Measurements from ENCODE around the gene ALDH1L2. TPM values are rescaled to one million over a fixed set of nuclear protein-coding genes. Genes with fewer than 3 reads are reported as not detected.
A peak's percentile ranks its signal among the peaks of the same experiment; 100 is the strongest.

The ALDH1L2 gene
- total RNA-seq, 1 experiment from 2014 or later = 7.7 TPM

DNA sequence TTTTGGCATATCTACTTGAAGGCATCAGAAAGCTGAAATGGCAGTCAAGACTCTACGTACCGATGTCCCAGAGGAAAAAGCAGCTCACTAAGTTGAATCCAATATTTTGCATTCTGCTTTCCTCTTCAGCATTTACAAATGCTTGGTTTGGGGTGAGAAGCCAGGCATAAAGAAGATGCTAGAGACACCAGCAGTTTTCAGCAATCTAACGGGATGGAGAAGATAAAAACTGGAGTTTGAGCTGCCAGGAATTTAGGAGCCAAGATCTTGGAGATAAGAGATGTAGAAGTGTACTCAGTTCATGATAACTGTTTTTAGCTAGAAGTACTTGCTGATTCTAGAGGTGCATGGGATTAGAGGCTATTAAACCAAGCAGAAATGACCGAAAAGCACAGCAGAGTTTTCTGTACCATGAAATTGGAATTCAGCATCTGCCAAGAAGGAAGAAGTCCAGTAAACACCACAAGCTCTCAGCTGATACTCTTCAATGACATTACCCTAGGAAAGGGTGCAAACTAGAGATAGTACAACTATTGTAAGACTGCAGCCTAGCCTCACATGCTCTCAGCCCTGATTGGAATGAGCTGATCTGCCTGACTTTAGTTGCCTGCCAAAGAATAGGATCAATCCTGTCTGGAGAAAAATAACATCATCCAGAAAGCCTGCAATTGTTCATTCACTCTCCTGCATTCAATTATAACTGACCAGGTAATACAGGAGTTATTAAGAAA lies 7.4 kb upstream of the ALDH1L2 start:
- peak overlapping the region; percentile 100 for H3K27ac Mint-ChIP-seq
- peak overlapping the region; percentile 58 for H3K4me3 Mint-ChIP-seq
- TF ChIP-seq, protein P1, sequence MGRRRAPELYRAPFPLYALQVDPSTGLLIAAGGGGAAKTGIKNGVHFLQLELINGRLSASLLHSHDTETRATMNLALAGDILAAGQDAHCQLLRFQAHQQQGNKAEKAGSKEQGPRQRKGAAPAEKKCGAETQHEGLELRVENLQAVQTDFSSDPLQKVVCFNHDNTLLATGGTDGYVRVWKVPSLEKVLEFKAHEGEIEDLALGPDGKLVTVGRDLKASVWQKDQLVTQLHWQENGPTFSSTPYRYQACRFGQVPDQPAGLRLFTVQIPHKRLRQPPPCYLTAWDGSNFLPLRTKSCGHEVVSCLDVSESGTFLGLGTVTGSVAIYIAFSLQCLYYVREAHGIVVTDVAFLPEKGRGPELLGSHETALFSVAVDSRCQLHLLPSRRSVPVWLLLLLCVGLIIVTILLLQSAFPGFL (CRISPR knock-in tag; IDR thresholded peaks at IDR 0.05; ENCODE audit: borderline replicate concordance) = no peak
- TF ChIP-seq, protein P2, sequence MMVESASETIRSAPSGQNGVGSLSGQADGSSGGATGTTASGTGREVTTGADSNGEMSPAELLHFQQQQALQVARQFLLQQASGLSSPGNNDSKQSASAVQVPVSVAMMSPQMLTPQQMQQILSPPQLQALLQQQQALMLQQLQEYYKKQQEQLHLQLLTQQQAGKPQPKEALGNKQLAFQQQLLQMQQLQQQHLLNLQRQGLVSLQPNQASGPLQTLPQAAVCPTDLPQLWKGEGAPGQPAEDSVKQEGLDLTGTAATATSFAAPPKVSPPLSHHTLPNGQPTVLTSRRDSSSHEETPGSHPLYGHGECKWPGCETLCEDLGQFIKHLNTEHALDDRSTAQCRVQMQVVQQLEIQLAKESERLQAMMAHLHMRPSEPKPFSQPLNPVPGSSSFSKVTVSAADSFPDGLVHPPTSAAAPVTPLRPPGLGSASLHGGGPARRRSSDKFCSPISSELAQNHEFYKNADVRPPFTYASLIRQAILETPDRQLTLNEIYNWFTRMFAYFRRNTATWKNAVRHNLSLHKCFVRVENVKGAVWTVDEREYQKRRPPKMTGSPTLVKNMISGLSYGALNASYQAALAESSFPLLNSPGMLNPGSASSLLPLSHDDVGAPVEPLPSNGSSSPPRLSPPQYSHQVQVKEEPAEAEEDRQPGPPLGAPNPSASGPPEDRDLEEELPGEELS (CRISPR knock-in tag; IDR thresholded peaks at IDR 0.05) = no peak
- TF ChIP-seq, protein P3, sequence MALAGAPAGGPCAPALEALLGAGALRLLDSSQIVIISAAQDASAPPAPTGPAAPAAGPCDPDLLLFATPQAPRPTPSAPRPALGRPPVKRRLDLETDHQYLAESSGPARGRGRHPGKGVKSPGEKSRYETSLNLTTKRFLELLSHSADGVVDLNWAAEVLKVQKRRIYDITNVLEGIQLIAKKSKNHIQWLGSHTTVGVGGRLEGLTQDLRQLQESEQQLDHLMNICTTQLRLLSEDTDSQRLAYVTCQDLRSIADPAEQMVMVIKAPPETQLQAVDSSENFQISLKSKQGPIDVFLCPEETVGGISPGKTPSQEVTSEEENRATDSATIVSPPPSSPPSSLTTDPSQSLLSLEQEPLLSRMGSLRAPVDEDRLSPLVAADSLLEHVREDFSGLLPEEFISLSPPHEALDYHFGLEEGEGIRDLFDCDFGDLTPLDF (CRISPR knock-in tag; IDR thresholded peaks at IDR 0.05) = no peak
- TF ChIP-seq JUN (CRISPR knock-in tag; IDR thresholded peaks at IDR 0.05) (no peak), ZNF396 (CRISPR knock-in tag; IDR thresholded peaks at IDR 0.05; ENCODE audit: borderline replicate concordance) (no peak), ZNF121 (CRISPR knock-in tag; IDR thresholded peaks at IDR 0.05) (no peak), GRHL2 (CRISPR knock-in tag; IDR thresholded peaks at IDR 0.05; ENCODE audit: insufficient replicate concordance, severe bottlenecking) (no peak), FOXK1 (CRISPR knock-in tag; IDR thresholded peaks at IDR 0.05) (no peak), FOXP1 (CRISPR knock-in tag; IDR thresholded peaks at IDR 0.05; ENCODE audit: borderline replicate concordance) (no peak), ZNF138 (CRISPR knock-in tag; conservative IDR thresholded peaks at IDR 0.05) (no peak), MXD4 (CRISPR knock-in tag; IDR thresholded peaks at IDR 0.05; ENCODE audit: borderline replicate concordance) (no peak), TCF7 (CRISPR knock-in tag; IDR thresholded peaks at IDR 0.05; ENCODE audit: low read depth) (no peak), SOX15 (CRISPR knock-in tag; IDR thresholded peaks at IDR 0.05) (no peak)
- TF ChIP-seq, protein P4, sequence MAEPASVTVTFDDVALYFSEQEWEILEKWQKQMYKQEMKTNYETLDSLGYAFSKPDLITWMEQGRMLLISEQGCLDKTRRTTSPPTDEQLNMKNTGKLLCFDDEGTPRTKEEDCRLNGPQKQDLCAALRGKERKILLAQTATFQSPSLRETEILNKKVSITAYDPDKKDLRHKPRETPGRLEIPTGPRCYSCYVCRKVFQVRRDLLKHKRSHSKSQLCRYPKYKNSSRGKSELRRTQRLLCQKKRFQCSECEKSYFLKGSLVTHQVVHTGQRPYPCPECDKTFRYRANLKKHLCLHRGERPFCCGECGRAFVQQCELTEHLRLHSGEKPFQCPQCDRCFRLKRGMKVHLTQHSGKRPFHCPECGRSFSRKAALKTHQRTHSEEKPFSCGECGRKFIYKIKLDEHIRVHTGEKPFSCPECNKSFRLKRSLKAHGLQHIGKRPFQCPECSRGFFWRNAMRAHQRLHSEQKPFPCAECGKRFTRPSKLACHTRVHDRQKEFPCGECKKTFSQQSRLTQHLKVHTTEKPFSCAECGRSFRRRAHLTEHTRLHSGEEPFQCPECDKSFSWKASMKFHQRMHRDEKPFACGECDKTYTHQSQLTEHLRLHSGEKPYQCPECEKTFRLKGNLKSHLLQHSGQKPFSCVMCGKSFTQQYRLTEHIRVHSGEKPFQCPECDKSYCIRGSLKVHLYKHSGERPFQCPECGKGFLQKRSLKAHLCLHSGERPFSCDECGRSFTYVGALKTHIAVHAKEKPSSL (CRISPR knock-in tag; conservative IDR thresholded peaks at IDR 0.05) = no peak
- TF ChIP-seq, protein P5, sequence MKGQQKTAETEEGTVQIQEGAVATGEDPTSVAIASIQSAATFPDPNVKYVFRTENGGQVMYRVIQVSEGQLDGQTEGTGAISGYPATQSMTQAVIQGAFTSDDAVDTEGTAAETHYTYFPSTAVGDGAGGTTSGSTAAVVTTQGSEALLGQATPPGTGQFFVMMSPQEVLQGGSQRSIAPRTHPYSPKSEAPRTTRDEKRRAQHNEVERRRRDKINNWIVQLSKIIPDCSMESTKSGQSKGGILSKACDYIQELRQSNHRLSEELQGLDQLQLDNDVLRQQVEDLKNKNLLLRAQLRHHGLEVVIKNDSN (CRISPR knock-in tag; IDR thresholded peaks at IDR 0.05) = no peak
- TF ChIP-seq, protein P6, sequence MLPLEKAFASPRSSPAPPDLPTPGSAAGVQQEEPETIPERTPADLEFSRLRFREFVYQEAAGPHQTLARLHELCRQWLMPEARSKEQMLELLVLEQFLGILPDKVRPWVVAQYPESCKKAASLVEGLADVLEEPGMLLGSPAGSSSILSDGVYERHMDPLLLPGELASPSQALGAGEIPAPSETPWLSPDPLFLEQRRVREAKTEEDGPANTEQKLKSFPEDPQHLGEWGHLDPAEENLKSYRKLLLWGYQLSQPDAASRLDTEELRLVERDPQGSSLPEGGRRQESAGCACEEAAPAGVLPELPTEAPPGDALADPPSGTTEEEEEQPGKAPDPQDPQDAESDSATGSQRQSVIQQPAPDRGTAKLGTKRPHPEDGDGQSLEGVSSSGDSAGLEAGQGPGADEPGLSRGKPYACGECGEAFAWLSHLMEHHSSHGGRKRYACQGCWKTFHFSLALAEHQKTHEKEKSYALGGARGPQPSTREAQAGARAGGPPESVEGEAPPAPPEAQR (CRISPR knock-in tag; IDR thresholded peaks at IDR 0.05) = no peak
- TF ChIP-seq, protein P7, sequence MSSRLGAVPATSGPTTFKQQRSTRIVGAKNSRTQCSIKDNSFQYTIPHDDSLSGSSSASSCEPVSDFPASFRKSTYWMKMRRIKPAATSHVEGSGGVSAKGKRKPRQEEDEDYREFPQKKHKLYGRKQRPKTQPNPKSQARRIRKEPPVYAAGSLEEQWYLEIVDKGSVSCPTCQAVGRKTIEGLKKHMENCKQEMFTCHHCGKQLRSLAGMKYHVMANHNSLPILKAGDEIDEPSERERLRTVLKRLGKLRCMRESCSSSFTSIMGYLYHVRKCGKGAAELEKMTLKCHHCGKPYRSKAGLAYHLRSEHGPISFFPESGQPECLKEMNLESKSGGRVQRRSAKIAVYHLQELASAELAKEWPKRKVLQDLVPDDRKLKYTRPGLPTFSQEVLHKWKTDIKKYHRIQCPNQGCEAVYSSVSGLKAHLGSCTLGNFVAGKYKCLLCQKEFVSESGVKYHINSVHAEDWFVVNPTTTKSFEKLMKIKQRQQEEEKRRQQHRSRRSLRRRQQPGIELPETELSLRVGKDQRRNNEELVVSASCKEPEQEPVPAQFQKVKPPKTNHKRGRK (CRISPR knock-in tag; IDR thresholded peaks at IDR 0.05; ENCODE audit: borderline replicate concordance) = no peak
- TF ChIP-seq, protein P8, sequence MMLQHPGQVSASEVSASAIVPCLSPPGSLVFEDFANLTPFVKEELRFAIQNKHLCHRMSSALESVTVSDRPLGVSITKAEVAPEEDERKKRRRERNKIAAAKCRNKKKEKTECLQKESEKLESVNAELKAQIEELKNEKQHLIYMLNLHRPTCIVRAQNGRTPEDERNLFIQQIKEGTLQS (CRISPR knock-in tag; conservative IDR thresholded peaks at IDR 0.05) = no peak
- TF ChIP-seq, protein P9, sequence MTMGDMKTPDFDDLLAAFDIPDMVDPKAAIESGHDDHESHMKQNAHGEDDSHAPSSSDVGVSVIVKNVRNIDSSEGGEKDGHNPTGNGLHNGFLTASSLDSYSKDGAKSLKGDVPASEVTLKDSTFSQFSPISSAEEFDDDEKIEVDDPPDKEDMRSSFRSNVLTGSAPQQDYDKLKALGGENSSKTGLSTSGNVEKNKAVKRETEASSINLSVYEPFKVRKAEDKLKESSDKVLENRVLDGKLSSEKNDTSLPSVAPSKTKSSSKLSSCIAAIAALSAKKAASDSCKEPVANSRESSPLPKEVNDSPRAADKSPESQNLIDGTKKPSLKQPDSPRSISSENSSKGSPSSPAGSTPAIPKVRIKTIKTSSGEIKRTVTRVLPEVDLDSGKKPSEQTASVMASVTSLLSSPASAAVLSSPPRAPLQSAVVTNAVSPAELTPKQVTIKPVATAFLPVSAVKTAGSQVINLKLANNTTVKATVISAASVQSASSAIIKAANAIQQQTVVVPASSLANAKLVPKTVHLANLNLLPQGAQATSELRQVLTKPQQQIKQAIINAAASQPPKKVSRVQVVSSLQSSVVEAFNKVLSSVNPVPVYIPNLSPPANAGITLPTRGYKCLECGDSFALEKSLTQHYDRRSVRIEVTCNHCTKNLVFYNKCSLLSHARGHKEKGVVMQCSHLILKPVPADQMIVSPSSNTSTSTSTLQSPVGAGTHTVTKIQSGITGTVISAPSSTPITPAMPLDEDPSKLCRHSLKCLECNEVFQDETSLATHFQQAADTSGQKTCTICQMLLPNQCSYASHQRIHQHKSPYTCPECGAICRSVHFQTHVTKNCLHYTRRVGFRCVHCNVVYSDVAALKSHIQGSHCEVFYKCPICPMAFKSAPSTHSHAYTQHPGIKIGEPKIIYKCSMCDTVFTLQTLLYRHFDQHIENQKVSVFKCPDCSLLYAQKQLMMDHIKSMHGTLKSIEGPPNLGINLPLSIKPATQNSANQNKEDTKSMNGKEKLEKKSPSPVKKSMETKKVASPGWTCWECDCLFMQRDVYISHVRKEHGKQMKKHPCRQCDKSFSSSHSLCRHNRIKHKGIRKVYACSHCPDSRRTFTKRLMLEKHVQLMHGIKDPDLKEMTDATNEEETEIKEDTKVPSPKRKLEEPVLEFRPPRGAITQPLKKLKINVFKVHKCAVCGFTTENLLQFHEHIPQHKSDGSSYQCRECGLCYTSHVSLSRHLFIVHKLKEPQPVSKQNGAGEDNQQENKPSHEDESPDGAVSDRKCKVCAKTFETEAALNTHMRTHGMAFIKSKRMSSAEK (CRISPR knock-in tag; IDR thresholded peaks at IDR 0.05; ENCODE audit: borderline replicate concordance) = no peak
- H3K4me1 Mint-ChIP-seq = peaks cover 35% of the 10 kb centered on the region
- CTCF ChIA-PET = interaction anchor here (0.5 to 1.3 kb wide), 4 partner anchors 8 to 330 kb away, joined by 3 to 4 read pairs (median 3); partner anchors contain the start of gene SLC41A2
- ATAC-seq (peak; percentile 12), DNase-seq (ENCODE audit: low spot score) (no peak)
- H3K27me3 Mint-ChIP-seq (ENCODE audit: low read depth) = peaks cover 2% of the 10 kb centered on the region; the same call in 1 of the 2 replicates
- POLR2A ChIA-PET = interaction anchor here (1.1 to 2.3 kb wide), 4 partner anchors 8 to 18 kb away, joined by 4 to 14 read pairs (median 10); partner anchors contain the start of genes ALDH1L2 and WASHC4
- peaks cover 33% of the 10 kb centered on the region for H3K9me3 Mint-ChIP-seq
- peaks cover 33% of the 10 kb centered on the region for H3K36me3 Mint-ChIP-seq

Measured in WTC11 (cell line).